Measurements from ENCODE around the gene RMND1. TPM values are rescaled to one million over a fixed set of nuclear protein-coding genes. Genes with fewer than 3 reads are reported as not detected.

RMND1 gene, protein sequence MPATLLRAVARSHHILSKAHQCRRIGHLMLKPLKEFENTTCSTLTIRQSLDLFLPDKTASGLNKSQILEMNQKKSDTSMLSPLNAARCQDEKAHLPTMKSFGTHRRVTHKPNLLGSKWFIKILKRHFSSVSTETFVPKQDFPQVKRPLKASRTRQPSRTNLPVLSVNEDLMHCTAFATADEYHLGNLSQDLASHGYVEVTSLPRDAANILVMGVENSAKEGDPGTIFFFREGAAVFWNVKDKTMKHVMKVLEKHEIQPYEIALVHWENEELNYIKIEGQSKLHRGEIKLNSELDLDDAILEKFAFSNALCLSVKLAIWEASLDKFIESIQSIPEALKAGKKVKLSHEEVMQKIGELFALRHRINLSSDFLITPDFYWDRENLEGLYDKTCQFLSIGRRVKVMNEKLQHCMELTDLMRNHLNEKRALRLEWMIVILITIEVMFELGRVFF
- polyA plus RNA-seq (2013, experiment 1 of 2): 14.3 TPM
- polyA plus RNA-seq (2013, experiment 2 of 2): 14.5 TPM

DNA sequence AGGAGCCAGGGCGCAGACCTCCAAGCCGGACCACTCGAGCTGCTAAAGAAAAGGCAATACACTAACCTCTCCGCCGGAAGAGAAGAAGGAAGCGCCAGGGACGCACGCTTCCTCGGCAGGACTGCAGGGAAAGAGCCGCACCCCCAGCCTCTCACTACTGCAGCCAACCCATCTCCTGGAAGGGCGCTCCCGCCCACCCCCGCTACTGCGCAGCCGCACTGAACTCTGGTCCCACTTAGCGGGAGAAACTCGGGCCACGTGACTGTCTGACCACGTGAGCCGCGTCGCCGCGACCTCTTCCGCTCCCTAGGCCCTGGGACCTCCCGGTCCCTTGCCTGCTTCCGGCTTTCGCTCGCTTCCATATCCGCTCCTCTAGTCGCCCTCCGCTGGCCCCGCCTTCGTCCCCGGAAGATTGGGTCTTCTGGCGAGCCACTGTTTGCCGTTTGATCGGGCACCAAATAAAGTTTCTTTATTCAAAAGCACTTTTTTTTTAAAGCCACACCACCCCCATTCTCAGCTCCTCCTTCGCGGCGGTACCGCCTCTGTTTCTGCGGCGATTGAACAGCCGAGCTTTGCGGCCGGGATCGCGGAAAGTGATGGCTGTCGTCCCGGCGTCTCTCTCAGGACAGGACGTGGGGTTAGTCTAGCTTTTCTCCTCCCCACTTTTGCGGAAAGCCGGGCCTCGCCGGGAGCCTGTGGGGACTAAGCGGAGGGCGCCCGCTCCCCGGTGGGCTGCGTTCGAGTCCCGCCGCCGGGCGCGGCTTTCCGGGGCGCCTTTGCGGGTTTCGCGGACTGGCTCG lies at the start of gene RMND1:
TSS of gene RMND1 (minus strand) at position 177 of the 800 bp plus-strand sequence. CDS start 6,315 bp downstream, outside the sequence.
- Histone ChIP-seq H2AK5ac (ENCODE audit: low read depth, low read length) (no peak within 1 kb of the TSS), H3K23ac (ENCODE audit: low read depth, low read length, poor library complexity) (peak within 1 kb of the TSS; percentile 81), H4K8ac (ENCODE audit: low read depth, low read length) (no peak within 1 kb of the TSS), H2BK120ac (ENCODE audit: low read depth, low read length) (peak within 1 kb of the TSS; percentile 61), H3K27ac (replicated peaks; ENCODE audit: low read length) (peak within 1 kb of the TSS; percentile 94), H3K4me3 (ENCODE audit: low read length in 2 of 2) (peak within 1 kb of the TSS; percentile 81 to 90), H3K4me1 (ENCODE audit: control insufficient read depth in 2 of 2, insufficient read depth in 1 of 2, low read depth in 1 of 2, low read length in 2 of 2) (peaks cover 0 to 9% of the 10 kb centered on the region in 2 donors), H2AFZ (ENCODE audit: low read length) (peak within 1 kb of the TSS; percentile 92), H3K4me2 (ENCODE audit: insufficient read depth, low read length, poor library complexity, severe bottlenecking) (peak within 1 kb of the TSS; percentile 80), H3K9ac (ENCODE audit: low read depth, low read length, poor library complexity) (peak within 1 kb of the TSS; percentile 82), H2BK15ac (ENCODE audit: low read length) (no peak within 1 kb of the TSS), H3K9me3 (replicated peaks in 1 of 2; ENCODE audit: control insufficient read depth in 2 of 2, insufficient read depth in 1 of 2, low read depth in 1 of 2, low read length in 2 of 2) (peaks cover 0 to 4% of the 10 kb centered on the region in 2 donors), H3K36me3 (replicated peaks in 1 of 2; ENCODE audit: control insufficient read depth in 2 of 2, insufficient read depth in 2 of 2, low read length in 2 of 2) (peaks cover 0 to 20% of the 10 kb centered on the region in 2 donors), H3K79me1 (ENCODE audit: low read depth, low read length) (no peaks in the 10 kb centered on the region), H3K14ac (ENCODE audit: low read length) (no peak within 1 kb of the TSS), H2BK12ac (ENCODE audit: low read length) (no peak within 1 kb of the TSS), H4K91ac (ENCODE audit: low read depth, low read length, poor library complexity) (no peak within 1 kb of the TSS), H3K4ac (ENCODE audit: low read length) (no peak within 1 kb of the TSS), H3K18ac (ENCODE audit: low read length) (peak within 1 kb of the TSS; percentile 94), H3K27me3 (ENCODE audit: control insufficient read depth in 3 of 3, insufficient read depth in 3 of 3, low read depth in 1 of 3, low read length in 3 of 3) (no peaks in the 10 kb centered on the region), H2BK5ac (ENCODE audit: low read length) (peak within 1 kb of the TSS; percentile 92)
- WGBS, 2 donors (ENCODE audit: extremely low coverage in 2 of 2, insufficient read length in 2 of 2, insufficient replicate concordance in 1 of 2): no CpG with 5 or more reads among the region's 74 CpGs
- DNase-seq (ENCODE audit: low spot score): peak; percentile 100

DNA sequence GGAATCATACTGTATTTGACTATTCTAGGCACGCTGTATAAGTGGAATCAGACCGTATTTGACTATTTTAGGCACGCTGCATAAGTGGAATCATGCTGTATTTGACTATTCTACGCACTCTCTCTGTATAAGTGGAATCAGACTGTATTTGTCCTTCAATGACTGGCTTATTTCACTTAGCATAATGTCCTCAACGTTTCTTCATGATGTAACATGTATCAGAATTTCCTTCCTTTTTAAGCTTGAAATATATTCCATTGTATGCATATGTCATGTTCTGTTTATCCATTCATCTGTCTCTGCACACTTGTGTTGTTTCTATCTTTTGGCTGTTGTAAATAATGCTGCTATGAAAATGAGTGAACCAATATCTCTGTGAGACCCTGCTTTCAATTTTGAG lies 47.6 kb upstream of the RMND1 start:
- H2BK120ac ChIP-seq (ENCODE audit: low read depth, low read length): no peak overlapping the region
- H3K14ac ChIP-seq (ENCODE audit: low read length): no peak overlapping the region
- no peak overlapping the region for H3K27ac ChIP-seq (replicated peaks; ENCODE audit: low read length)
- no peak overlapping the region for H4K91ac ChIP-seq (ENCODE audit: low read depth, low read length, poor library complexity)
- no peak overlapping the region for H2BK15ac ChIP-seq (ENCODE audit: low read length)
- H2BK12ac ChIP-seq (ENCODE audit: low read length): no peak overlapping the region
- H3K9ac ChIP-seq (ENCODE audit: low read depth, low read length, poor library complexity): no peak overlapping the region
- no peak overlapping the region for H2AK5ac ChIP-seq (ENCODE audit: low read depth, low read length)
- H3K27me3 ChIP-seq (ENCODE audit: control insufficient read depth in 3 of 3, insufficient read depth in 3 of 3, low read depth in 1 of 3, low read length in 3 of 3): peaks cover 0 to 14% (median 7%) of the 10 kb centered on the region in 3 experiments
- no peak overlapping the region for H3K23ac ChIP-seq (ENCODE audit: low read depth, low read length, poor library complexity)
- H3K4me3 ChIP-seq (ENCODE audit: low read length in 2 of 2): no peak overlapping the region
- H3K4me1 ChIP-seq (ENCODE audit: control insufficient read depth in 2 of 2, insufficient read depth in 1 of 2, low read depth in 1 of 2, low read length in 2 of 2): no peaks in the 10 kb centered on the region
- no peak overlapping the region for H3K4ac ChIP-seq (ENCODE audit: low read length)
- H3K9me3 ChIP-seq (replicated peaks in 1 of 2; ENCODE audit: control insufficient read depth in 2 of 2, insufficient read depth in 1 of 2, low read depth in 1 of 2, low read length in 2 of 2): no peaks in the 10 kb centered on the region
- no peak overlapping the region for H2BK5ac ChIP-seq (ENCODE audit: low read length)
- H4K8ac ChIP-seq (ENCODE audit: low read depth, low read length): no peak overlapping the region
- WGBS, 2 donors (ENCODE audit: extremely low coverage in 2 of 2, insufficient read length in 2 of 2, insufficient replicate concordance in 1 of 2): no CpG with 5 or more reads among the region's 5 CpGs
- no peak overlapping the region for H2AFZ ChIP-seq (ENCODE audit: low read length)
- no peaks in the 10 kb centered on the region for H3K36me3 ChIP-seq (replicated peaks in 1 of 2; ENCODE audit: control insufficient read depth in 2 of 2, insufficient read depth in 2 of 2, low read length in 2 of 2)
- no peak overlapping the region for H3K18ac ChIP-seq (ENCODE audit: low read length)
- H3K4me2 ChIP-seq (ENCODE audit: insufficient read depth, low read length, poor library complexity, severe bottlenecking): no peak overlapping the region
- DNase-seq (ENCODE audit: low spot score): no peak
- no peaks in the 10 kb centered on the region for H3K79me1 ChIP-seq (ENCODE audit: low read depth, low read length)

DNA sequence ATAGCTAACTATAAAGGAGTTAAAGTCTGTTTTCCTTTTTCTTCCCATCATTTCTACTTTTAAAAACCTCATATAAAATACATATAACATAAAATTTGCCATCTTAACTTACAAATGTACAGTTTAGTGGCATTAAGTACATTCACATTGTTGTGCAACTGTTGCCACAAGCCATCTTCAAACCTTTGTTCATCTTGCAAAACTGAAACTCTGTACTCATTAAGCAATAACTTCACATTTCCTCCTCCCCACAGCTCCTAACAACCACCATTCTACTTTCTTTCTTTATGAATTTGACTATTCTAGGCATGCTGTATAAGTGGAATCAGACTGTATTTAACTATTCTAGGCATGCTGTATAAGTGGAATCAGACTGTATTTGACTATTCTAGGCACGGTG lies 46.4 kb upstream of the RMND1 start:
- Histone ChIP-seq H2BK12ac (ENCODE audit: low read length) (no peak overlapping the region), H2AK5ac (ENCODE audit: low read depth, low read length) (no peak overlapping the region), H3K79me1 (ENCODE audit: low read depth, low read length) (no peaks in the 10 kb centered on the region), H3K9me3 (replicated peaks in 1 of 2; ENCODE audit: control insufficient read depth in 2 of 2, insufficient read depth in 1 of 2, low read depth in 1 of 2, low read length in 2 of 2) (no peaks in the 10 kb centered on the region), H3K36me3 (replicated peaks in 1 of 2; ENCODE audit: control insufficient read depth in 2 of 2, insufficient read depth in 2 of 2, low read length in 2 of 2) (no peaks in the 10 kb centered on the region), H4K91ac (ENCODE audit: low read depth, low read length, poor library complexity) (no peak overlapping the region), H2BK15ac (ENCODE audit: low read length) (no peak overlapping the region), H3K4ac (ENCODE audit: low read length) (no peak overlapping the region), H3K18ac (ENCODE audit: low read length) (no peak overlapping the region), H3K23ac (ENCODE audit: low read depth, low read length, poor library complexity) (no peak overlapping the region), H4K8ac (ENCODE audit: low read depth, low read length) (no peak overlapping the region), H3K9ac (ENCODE audit: low read depth, low read length, poor library complexity) (no peak overlapping the region), H3K4me2 (ENCODE audit: insufficient read depth, low read length, poor library complexity, severe bottlenecking) (no peak overlapping the region), H2BK120ac (ENCODE audit: low read depth, low read length) (no peak overlapping the region), H3K4me1 (ENCODE audit: control insufficient read depth in 2 of 2, insufficient read depth in 1 of 2, low read depth in 1 of 2, low read length in 2 of 2) (peaks cover 2% of the 10 kb centered on the region in 2 donors), H2BK5ac (ENCODE audit: low read length) (no peak overlapping the region), H2AFZ (ENCODE audit: low read length) (no peak overlapping the region), H3K27me3 (ENCODE audit: control insufficient read depth in 3 of 3, insufficient read depth in 3 of 3, low read depth in 1 of 3, low read length in 3 of 3) (peaks cover 0 to 26% (median 19%) of the 10 kb centered on the region in 3 experiments), H3K4me3 (ENCODE audit: low read length in 2 of 2) (no peak overlapping the region), H3K14ac (ENCODE audit: low read length) (no peak overlapping the region), H3K27ac (replicated peaks; ENCODE audit: low read length) (no peak overlapping the region)
- no CpG with 5 or more reads among the region's 1 CpG for WGBS, 2 donors (ENCODE audit: extremely low coverage in 2 of 2, insufficient read length in 2 of 2, insufficient replicate concordance in 1 of 2)
- no peak for DNase-seq (ENCODE audit: low spot score)

DNA sequence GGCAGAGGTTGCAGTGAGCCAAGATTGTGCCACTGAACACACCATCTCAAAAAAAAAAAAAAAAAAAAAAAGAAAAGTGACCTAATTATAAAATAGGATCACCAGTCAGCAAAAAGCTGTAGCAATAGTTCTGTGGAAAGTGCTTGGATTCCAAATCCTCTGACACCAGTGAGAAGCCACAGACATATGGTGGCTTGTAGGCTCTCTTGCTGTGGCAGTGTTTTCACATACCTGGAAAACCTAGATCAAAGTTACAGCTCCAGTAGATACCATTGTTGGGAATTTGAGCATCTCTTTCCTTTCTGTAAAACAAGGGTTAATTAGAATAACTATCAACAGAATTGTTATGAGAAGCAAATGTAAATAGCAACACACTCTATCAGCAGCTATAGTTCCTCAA lies 46.0 kb upstream of the RMND1 start:
- H2AFZ ChIP-seq (ENCODE audit: low read length): no peak overlapping the region
- H4K8ac ChIP-seq (ENCODE audit: low read depth, low read length): no peak overlapping the region
- H3K79me1 ChIP-seq (ENCODE audit: low read depth, low read length): no peaks in the 10 kb centered on the region
- H2BK12ac ChIP-seq (ENCODE audit: low read length): no peak overlapping the region
- H2BK120ac ChIP-seq (ENCODE audit: low read depth, low read length): no peak overlapping the region
- H3K9ac ChIP-seq (ENCODE audit: low read depth, low read length, poor library complexity): no peak overlapping the region
- H3K14ac ChIP-seq (ENCODE audit: low read length): no peak overlapping the region
- H4K91ac ChIP-seq (ENCODE audit: low read depth, low read length, poor library complexity): no peak overlapping the region
- DNase-seq (ENCODE audit: low spot score): no peak
- H3K9me3 ChIP-seq (replicated peaks in 1 of 2; ENCODE audit: control insufficient read depth in 2 of 2, insufficient read depth in 1 of 2, low read depth in 1 of 2, low read length in 2 of 2): no peaks in the 10 kb centered on the region
- no peak overlapping the region for H3K4me3 ChIP-seq (ENCODE audit: low read length in 2 of 2)
- peaks cover 0 to 30% (median 21%) of the 10 kb centered on the region in 3 experiments for H3K27me3 ChIP-seq (ENCODE audit: control insufficient read depth in 3 of 3, insufficient read depth in 3 of 3, low read depth in 1 of 3, low read length in 3 of 3)
- no peak overlapping the region for H3K18ac ChIP-seq (ENCODE audit: low read length)
- no peak overlapping the region for H2BK5ac ChIP-seq (ENCODE audit: low read length)
- H3K4me2 ChIP-seq (ENCODE audit: insufficient read depth, low read length, poor library complexity, severe bottlenecking): no peak overlapping the region
- H3K36me3 ChIP-seq (replicated peaks in 1 of 2; ENCODE audit: control insufficient read depth in 2 of 2, insufficient read depth in 2 of 2, low read length in 2 of 2): no peaks in the 10 kb centered on the region
- no peak overlapping the region for H3K4ac ChIP-seq (ENCODE audit: low read length)
- H3K4me1 ChIP-seq (ENCODE audit: control insufficient read depth in 2 of 2, insufficient read depth in 1 of 2, low read depth in 1 of 2, low read length in 2 of 2): peaks cover 2 to 3% of the 10 kb centered on the region in 2 donors
- H2BK15ac ChIP-seq (ENCODE audit: low read length): no peak overlapping the region
- no peak overlapping the region for H3K27ac ChIP-seq (replicated peaks; ENCODE audit: low read length)
- H2AK5ac ChIP-seq (ENCODE audit: low read depth, low read length): no peak overlapping the region
- no peak overlapping the region for H3K23ac ChIP-seq (ENCODE audit: low read depth, low read length, poor library complexity)
